HG02870 (cell line): ENCODE measurements around the gene NTM.

Source experiments
- ATAC-seq: cut with Tn5 transposase; IDR thresholded peaks from one replicate; pipeline ENCODE4 v1.9.1; 2021; ENCODE audit warnings: mild to moderate bottlenecking, moderate library complexity; ENCODE audit not compliant: unreplicated experiment

NTM gene

DNA sequence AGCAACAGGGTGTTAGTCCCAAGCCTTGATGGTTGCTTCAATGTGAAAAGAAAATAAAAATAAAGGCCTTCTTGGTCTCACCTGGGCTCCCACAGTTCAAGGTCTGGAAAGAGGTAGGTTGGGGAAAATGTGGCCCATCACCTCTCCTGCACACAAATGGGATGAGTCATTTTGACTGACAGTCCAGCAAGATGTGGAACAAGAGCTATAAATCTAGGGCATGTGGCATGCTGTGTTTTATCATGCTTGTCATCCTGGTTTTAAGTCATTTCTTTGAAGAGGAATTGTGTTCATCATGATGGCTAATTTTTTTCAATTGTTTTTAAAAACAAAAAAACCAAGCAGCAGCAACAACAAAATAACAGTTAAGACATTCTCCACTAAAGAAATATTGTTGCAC, 503.7 kb downstream of the NTM start:
- ATAC-seq = no peak

DNA sequence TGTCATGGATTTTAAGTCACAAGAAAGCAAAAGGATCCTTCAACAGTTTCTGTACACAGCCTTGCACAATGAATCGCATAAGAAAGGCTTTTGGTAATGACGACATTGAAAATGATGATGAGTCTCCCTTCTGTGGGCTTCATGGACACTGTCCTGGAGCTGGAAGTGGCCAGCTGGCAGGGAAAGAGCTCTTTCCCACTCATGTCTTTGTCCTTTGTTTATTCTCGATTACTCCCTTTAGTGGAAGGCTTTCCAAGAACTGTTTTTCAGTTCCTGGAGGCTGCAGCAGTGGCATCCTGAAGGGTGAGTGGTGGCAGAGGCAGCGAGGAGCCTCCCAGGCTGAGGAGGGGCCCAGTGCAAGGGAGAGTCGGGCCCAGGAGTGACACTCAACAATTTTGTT, 505.2 kb downstream of the NTM start:
- no peak for ATAC-seq

DNA sequence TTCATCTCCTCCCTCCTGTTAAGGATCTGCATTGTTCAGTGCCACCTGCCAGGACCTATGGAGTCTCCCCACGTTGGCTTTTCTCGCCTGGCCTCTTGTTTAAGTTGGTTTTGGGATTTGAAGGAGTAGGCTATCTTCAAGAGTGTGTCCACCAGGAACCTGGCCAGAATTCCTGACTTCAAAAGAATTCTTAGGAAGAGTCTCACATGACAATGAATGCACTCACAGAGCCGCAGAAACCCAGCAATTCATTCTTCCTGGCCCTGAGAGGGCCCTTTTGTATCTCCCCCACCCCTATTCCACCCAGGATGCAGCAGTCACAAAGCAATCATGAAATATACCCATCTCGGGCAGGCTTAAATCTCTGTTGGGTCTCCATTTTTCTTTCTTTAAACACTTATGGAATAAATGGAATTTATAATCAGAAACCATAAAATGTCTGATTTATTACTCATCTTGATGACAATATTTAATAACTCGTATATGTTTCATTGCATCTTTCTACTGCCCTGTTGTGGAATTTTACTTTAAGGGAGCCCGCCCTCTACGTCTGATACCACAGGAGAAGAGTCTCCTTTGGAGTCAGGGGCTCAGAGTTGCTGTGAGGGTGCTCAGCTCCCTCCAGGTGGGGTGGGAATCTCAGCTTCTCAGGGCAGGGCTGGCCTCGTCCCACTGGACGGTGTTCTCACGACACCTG, 507.0 kb downstream of the NTM start:
- ATAC-seq = no peak

DNA sequence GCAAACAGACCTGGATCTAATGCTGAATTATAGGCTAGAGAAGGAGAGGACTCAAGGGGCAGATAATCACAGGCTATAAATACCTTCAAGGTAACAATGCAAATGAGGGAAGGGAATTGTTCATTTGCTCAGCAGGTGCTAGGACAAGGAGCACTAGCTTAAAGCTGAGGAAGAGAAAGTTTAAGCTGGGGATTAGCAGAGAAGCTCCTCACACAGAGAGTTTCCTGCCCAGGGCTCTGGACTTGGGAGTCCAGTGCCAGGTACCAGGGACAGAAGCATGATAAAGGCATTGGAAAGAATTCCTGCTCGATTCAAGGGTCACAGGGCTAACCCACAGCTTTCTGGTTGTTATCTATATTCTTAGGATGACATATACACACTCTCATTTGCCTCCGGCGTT, 509.9 kb downstream of the NTM start:
- ATAC-seq = no peak

GRCh38 chr11:131880976-131881375, 510.6 kb downstream of the NTM start:
- no peak for ATAC-seq

- ATAC-seq = no peak
Measured at GRCh38 chr11:131883332-131883731, 512.9 kb downstream of the NTM start.

GRCh38 chr11:131884461-131885073, 514.2 kb downstream of the NTM start:
- no peak for ATAC-seq

DNA sequence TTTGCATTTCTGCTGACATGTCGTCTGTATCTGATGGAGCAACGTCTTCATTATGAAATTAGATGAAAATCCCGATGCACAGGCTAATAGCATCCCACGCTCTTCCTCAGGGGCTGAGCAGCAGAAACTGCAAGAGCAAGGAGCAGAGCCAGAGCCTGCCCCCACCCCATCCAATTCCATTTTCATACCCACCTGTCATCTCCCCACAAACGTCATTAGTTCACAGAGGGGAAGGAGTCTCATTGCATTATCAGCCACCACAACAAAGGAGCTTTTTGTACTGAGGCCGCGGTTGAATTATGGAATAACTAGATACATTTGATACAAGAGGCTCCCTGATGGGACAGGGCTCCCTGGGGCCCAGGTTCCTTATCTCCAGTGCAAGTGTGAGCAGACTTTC, 515.0 kb downstream of the NTM start:
- ATAC-seq = no peak

GRCh38 chr11:131886201-131886600, 515.8 kb downstream of the NTM start:
- no peak for ATAC-seq

DNA sequence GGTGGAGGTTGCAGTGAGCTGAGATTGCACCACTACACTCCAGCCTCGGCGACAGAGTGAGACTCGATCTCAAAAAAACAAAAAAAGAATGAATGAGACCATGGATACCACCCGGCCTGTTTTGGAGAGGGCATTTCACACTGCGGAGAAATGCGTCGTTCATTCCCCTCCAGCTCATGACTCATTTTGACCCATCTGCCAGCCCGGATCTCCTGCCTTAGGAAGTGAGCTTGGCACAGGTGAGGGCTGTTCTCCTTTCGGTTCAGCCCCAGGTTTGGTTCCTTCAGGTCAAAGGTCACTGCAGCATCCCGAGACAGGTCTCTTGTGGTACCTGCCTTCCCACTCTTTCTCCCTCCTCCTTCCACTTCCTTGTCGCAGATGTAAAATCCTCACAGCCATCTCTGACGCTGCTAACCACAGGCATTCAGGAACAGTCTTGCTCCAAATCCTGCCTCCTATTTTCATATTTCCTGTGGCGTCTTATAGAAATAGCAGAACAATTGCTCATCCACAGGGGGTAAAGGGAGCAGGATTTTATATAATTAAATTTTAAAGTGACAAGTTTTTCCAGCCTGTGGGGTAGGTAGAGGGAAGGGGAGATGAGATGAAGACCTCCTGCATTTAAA, 517.9 kb downstream of the NTM start:
- ATAC-seq = no peak

DNA sequence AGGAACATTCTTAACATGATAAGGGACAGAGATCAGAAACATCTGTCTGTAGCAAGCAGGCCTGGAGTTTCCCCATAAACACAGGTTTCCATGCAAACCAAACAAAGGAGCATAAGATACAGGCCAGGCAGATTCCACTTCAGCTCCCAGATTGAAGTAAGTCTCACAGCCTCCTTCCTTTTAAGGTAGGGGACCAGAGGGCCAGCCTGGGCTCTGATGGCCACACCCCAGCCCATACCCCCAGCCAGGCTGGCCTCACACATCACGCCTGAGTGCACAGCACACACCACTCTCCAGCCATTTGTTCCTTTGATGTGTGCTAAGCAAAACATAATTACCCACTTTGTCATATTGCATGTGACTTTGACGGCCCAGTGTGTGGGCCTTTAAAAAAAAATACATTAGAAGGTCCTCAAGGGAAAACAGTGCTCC, 518.7 kb downstream of the NTM start:
- peak; percentile 21 for ATAC-seq

- no peak for ATAC-seq
Measured at GRCh38 chr11:131889760-131890581, 519.6 kb downstream of the NTM start.

- ATAC-seq = peak; percentile 92
Measured at GRCh38 chr11:131893103-131893890, 522.9 kb downstream of the NTM start.

DNA sequence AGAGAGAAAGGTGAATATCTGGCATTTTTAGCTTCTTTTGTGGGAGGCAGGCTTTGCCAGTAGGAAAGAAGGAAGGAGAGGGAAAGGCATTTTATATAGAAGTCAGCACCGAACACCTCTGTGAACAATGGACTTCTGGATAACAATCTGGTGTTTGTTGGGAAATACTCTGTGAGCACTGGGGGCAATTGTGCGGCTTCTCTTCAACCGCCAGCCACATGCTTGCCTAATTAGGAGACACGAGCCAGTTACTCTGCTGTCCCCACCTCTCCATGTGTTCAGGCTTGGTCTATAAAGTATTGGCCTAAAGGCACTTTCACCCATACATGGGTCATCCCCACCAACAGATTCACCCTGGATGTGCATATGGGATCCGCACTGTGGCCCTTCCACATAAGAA, 523.6 kb downstream of the NTM start:
- ATAC-seq = no peak

DNA sequence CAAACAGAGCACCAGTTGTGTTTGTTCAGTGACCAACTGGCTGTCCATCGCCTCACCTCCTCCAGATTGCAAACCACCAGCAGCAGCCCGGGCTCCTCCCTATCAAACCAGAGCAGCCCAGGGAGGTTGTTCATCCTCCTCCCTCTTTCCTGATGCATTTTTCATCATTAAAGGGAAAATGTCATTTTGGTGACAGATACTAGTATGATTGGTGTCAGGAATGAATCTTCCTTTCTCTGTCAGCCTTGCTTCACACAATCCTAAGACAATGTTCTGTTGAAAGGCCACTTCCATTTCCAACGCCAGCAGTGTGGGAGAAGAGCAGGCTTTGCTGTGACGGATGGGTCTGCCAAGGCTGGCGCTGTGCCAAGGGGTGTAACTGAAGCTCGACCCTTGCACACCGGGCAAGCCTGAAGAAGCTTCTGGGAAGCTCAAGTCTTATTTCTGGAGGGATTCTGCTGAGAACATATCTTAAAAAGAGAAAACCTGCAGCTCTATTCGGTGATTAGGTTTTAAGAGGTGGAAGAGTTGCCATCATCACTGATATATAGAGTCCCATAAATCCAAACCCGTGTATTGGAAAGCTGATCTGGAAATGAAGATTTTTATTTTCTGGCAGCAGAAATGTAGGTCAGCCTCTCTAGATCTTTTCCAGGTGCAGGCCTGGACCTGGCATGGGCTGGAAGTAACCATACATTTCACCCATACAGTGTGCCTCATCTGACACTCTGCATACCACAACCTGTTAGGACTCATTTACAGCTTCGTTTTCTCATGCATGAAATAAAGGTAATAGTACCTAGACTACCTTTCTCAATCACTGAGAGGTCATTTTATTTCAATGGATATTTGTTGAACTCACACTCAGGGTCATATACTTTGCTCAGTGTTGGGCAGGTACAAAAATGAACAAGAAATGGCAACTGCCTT, 524.5 kb downstream of the NTM start:
- ATAC-seq = no peak

DNA sequence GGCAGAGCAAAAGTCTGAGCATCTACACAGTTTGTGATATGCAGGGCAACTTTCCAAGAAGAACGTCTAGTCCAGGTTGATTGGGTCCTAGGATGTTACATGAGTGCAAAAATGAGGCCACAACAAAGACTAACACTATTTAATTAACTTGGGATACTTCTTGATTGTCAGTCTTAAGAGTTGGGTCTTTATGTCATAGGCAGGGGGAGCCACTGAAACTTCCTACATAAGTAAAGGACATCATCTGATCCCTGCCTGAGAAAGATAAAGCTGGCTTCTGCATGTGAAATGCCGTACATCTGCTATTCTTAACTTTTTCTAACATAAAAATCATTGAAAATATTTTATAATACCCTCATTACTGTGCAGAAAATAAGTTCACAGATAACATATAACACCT, 525.5 kb downstream of the NTM start:
- no peak for ATAC-seq

GRCh38 chr11:131896978-131897615, 526.7 kb downstream of the NTM start:
- no peak for ATAC-seq

DNA sequence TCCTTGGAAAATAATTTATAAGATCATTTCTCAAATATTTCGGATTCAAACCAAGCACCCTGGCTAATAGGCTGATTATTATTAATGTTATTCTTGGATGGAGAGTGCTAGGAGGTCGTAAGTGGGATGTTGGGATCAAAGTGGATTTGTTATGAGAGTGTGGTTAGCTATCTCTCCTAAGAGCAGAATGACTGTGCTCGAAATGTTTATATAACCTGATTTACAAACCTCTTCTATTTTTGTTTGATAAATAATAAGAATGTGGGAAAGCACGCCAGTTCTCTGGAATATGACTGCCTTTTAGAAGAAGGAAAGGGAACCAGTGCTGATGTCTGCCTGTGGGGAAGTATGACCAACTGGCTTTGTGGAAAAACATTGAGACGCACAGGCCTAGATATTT, 527.5 kb downstream of the NTM start:
- ATAC-seq = no peak

DNA sequence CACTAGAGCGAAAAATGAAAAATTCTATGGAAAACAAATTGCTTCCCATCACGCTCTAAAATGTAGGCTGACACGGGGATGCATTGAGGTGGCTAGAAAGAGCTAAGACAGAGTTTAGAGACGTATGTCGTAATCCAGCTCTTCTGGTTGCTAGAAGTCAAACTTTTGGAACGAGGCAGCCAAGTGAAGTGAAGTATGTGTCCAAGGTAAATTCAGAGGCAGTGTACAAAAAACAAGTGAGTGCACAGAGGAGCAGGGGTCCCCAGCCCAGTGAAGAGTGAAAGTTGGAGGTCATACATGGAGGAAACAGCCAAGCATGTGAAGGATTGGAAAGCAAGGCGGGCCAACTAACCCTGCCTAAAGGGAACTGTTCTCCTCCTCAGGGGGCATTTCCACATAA, 528.5 kb downstream of the NTM start:
- no peak for ATAC-seq
